ENCODE results near the gene ADAM12.

- TF ChIP-seq CTCF (IDR thresholded peaks at IDR 0.05; ENCODE audit: poor library complexity, severe bottlenecking) (no peak), EP300 (conservative IDR thresholded peaks at IDR 0.05; ENCODE audit: poor library complexity, severe bottlenecking) (no peak), EZH2 (IDR thresholded peaks at IDR 0.05; ENCODE audit: borderline replicate concordance, insufficient read depth, low read length, poor library complexity, severe bottlenecking) (no peak), POLR2AphosphoS5 (IDR thresholded peaks at IDR 0.05) (no peak), RAD21 (conservative IDR thresholded peaks at IDR 0.05) (no peak)
Measured at GRCh38 chr10:126332576-126332975, 55.7 kb downstream of the ADAM12 start.
